Renal pelvis (tissue), 4 donors: ENCODE results near the gene WRNIP1. TPM values are rescaled to one million over a fixed set of nuclear protein-coding genes. Genes with fewer than 3 reads are reported as not detected.

Experiments
- DNase-seq: peaks from one replicate; pipeline ENCODE4 v3.0.0-alpha.2; 2013
- polyA plus RNA-seq, 3 donors: library from polyadenylated mRNA; unstranded; fragments of 120-200 nt; gene quantifications; one replicate each; pipeline ENCODE4 v1.2.1, GENCODE V29; 2013; ENCODE audit not compliant: insufficient read length in 3 of 3

The WRNIP1 gene
- polyA plus RNA-seq, 3 donors: 51.6 to 58.1 (median 54.0) TPM

GRCh38 chr6:2830183-2830582, 65.0 kb downstream of the WRNIP1 start:
- DNase-seq: no peak

DNA sequence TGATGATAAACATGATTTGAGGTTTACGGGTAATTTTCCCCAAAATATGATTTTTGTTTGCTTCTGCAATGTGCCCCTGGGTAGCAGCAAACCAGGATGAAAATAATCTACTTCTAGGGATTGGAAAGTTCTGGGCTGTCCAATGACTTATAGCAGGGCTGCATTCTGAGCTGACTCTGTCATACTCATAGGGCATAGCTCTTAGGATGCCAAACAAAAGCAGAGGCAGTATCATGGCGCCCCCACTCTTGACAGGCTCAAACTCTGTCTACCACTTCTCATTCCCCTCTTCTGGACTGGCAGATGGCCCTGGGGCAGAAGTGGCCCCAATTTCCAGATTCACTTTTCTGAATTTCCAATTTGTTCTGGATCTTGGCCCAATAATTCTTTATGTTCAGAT, 66.2 kb downstream of the WRNIP1 start:
- DNase-seq: no peak

DNA sequence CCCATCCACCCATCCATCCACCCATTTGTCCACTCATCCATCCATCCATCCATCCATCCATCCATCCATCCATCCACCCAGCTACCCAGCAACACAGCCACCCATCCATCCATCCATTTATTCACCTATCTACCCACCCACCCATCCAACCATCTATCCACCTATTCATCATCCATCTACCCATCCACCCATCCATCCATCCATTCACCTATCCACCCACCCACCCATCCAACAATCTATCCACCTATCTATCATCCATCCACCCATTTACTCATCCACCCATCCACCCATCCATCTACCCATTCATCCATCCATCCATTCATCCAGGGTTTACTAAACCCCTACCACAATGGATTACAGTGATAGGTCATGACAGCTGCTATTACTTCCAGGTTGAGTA, 69.1 kb downstream of the WRNIP1 start:
- no peak for DNase-seq

Other genes starting within 250 kb of the WRNIP1 start
- 1 to 10 TPM; 1.1 to 1.7 (median 1.5) TPM for gene MYLK4, start 14.5 kb upstream of the WRNIP1 start, polyA plus RNA-seq
- gene SERPINB1, start 76.5 kb downstream of the WRNIP1 start, polyA plus RNA-seq: 10 to 100 TPM; 14.7 to 19.8 (median 17.1) TPM
- 10 to 100 TPM in 2 of 3 donors, 1 to 10 TPM in 1; 9.5 to 12.3 (median 11.9) TPM for gene SERPINB9, start 137.9 kb downstream of the WRNIP1 start, polyA plus RNA-seq
- gene SERPINB6, start 206.2 kb downstream of the WRNIP1 start, polyA plus RNA-seq: 10 to 100 TPM; 82.2 to 86.0 (median 84.7) TPM
- 10 to 100 TPM; 67.2 to 88.7 (median 74.8) TPM for gene NQO2, start 234.5 kb downstream of the WRNIP1 start, polyA plus RNA-seq